Heart left ventricle (tissue), 13 donors: ENCODE results near the gene CTDSP2.

ENCODE experiments used
- CTCF ChIP-seq, 12 donors: fragments of 200-600 bp; sonication (generic) in 4 of 12; IDR thresholded peaks; one replicate each; pipeline versions ENCODE4 v1.5.0 to v1.8.0; 2018 to 2022; ENCODE audit warnings: antibody characterized with exemption in 12 of 12, mild to moderate bottlenecking in 5 of 12
- POLR2A ChIP-seq, 2 donors: fragments of 450-650 bp; IDR thresholded peaks; one replicate each; pipeline ENCODE4 v1.6.1; 2017; ENCODE audit warnings: antibody characterized with exemption in 2 of 2, mild to moderate bottlenecking in 2 of 2, moderate library complexity in 2 of 2
- donor health status: ischemic (EF 13 %, LVEDD 7.1; RV severe dilation, severe dysfunction).
- donor health status: DM: no; HTN: yes; CAD: no.
- donor health status: DM: no; HTN: no; CAD: no.
- donor health status: ischemic (EF 25% LVEDD 6.9; RV normal size, moderate dysfunction).
- donor health status: ischemic (EF 25% LVEDD 5.7; RV mildly dilated, moderate dysfunction).
- donor health status: ischemic (EF 35%, LVEDD 5.7; RV mildly dilated, moderate dysfunction).
- donor health status: nonischemic (EF 11% LVEDD 7.7; RV severe dilation, severe dysfunction).
- donor health status: DM: yes; HTN: yes; CAD: no.
- donor health status: PGD.
- donor health status: ischemic (EF 29% LVEDD 5.4; RV normal size, mild dysfunction).
- donor health status: nonischemic (EF 23%, LVEDD 6.1; RV moderate dilation, normal function).

- no peak for TF ChIP-seq POLR2A (IDR thresholded peaks at IDR 0.05)
- no peak for TF ChIP-seq CTCF (IDR thresholded peaks at IDR 0.05)
These were observed 1.7 kb upstream of the CTDSP2 start for GRCh38 chr12:57848208-57848607.
